HG02970 (cell line): ENCODE measurements around the gene STBD1.
"Not testable (repeated sequence)": the region's sequence is repeated elsewhere in the genome, so short reads cannot be mapped to it uniquely, and the experiment has no call there.

ENCODE experiments used
- ATAC-seq: cut with Tn5 transposase; IDR thresholded peaks from one replicate; pipeline ENCODE4 v1.9.1; 2021; ENCODE audit warnings: mild to moderate bottlenecking, moderate library complexity, moderate number of reproducible peaks; ENCODE audit not compliant: unreplicated experiment, low FRiP score

STBD1 gene

DNA sequence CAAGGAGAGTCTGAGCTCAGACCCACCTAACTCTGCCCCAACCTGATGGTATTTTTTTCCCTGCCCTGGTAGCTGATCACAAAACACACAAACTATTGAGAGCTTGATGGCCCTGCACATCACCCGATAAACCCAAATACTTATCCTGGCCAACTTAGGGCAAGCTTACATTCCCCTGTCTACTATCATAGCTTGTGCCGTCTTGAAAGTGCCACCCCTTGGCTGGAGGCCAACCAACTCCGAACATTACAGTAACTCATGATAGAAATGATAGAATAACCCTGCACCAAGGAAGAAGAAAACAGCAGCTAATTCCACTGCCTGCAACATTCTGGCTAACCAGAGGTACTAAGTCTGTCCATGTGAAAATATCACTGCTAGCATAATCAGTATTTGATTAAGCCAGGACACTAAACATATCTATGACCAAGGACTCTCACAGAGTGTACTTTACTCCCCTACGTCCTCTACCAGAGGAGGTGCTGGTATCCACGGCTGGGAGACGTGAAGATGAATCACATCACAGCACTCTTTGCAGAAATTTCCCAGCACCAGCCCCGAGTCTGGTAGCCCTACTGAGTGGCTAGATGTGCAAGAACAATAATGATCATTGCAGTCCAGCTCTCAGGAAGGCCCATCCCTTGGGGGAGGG is 8.9 kb downstream of the STBD1 start:
- ATAC-seq = no peak

- no peak for ATAC-seq
These were observed 9.6 kb downstream of the STBD1 start for GRCh38 chr4:76316131-76316530.

DNA sequence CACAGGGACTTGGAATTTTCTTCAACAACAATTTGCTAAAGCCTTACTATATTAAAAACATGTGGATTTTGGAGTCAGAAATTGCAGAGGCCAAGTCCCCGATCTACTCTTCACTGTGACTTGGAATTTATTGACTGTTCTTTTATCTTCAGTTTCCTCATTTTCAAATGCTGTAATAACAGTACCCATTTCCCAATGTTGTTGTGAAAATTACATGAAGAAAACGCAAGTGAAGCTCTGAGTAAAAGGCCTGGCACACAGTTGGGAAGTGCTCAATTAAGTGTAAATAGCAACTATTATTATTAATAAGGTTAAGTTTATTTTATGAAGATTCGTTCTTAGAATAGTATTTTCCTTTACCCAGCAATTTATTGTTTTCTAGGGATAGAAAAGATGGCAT is 15.7 kb downstream of the STBD1 start:
- no peak for ATAC-seq

DNA sequence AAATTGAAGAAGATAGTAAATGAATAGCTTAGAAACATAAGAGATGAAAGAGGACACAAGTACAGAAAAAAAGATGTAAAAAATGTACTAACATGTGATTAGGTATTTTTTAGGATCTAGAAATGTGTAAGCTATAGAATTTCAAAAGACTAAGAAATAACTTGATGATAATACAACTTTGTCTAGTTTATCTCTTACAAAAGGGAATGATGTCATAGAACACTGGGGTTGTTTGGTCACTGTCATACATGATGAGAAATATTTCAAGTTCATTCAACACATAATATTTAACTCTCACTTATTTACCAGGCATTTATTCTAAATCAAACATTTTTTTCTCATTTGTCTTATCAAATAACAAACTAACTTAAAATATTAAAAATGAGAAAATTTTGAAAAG is 18.5 kb downstream of the STBD1 start:
- no peak for ATAC-seq

GRCh38 chr4:76326515-76326914 is 20.0 kb downstream of the STBD1 start:
- no peak for ATAC-seq

GRCh38 chr4:76334885-76335284 is 28.4 kb downstream of the STBD1 start:
- no peak for ATAC-seq

DNA sequence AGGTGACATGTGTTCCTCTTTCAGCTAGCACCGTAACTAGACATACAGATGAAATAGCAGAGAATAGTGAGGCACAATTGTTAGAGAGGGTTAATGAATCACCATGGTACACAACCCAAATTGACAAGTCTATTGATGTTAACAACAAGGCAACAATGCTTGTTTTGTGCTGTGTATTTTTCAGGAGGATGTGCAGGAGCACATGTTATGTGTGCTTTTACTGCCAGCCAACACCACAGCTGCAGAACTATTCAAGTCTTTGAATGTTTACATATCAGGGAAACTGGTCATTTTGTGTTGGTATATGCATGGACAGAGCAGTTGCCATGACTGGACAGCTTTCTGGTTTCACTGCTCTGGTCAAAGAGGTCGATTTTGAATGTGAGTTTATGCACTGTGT is 32.8 kb downstream of the STBD1 start:
- ATAC-seq = no peak

- ATAC-seq = no peak
These were observed 34.5 kb downstream of the STBD1 start for GRCh38 chr4:76341063-76341462.

GRCh38 chr4:76342191-76342590 is 35.7 kb downstream of the STBD1 start:
- no peak for ATAC-seq

- no peak for ATAC-seq
These were observed 36.3 kb downstream of the STBD1 start for GRCh38 chr4:76342803-76343202.

DNA sequence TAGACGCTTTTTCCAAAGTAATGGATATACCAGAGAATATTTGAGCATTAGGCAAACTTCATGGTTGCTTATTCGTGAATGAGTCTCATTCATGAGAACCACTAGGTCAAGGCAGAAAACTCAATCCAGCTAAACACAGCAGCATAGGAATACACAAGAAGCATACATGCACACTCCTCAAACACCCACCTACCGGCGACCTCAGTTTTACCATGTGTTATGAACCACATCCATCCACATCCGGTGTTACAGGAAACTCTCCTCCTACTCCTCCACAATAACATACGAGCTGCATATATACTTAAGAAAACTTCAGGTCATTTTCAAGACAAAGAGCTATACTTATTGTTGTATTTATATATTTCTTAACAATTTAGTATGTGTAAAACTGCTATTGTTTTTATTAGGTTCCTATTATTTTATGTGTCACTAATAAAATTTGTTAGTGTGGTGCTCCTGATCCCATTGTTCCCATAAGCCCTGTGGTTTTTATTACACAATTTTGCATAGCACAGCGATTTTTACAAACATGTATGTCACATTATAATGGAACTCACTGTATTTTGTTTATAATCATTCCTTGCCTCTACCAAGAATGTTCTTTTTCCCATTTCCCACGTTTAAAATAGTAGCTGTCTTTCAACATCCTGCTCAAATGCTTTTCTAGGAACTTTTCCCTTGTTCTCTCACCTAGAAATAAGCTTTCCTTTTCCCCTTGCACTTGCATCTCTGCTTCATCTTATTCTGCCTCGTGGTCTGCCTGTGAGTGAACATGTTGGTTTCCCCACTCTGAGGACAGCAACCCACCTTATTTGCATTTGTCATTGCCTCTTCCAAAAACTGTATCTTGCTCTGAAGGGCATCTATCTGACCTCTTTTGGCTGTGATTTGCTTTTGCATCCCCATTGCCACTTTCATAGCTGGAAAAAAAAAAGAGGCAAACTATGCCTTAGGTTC is 48.3 kb downstream of the STBD1 start:
- no peak for ATAC-seq

DNA sequence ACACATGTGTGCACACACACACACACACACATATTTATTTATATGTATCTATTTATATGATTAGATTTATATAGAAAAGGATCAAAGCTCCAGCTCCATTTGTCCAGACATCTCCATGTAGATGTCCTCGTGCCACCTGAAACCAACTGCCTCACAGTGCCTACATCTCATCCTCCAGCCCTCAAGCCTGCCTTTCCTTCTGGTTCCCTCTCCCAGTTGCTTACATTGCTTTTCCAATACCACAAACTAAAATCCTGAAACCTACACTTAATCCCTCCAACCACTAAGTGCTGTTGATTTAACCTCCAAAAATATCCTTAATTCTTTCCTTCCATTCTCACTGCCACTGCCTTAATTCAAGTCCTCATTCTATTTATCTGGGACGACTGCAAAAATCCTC is 51.4 kb downstream of the STBD1 start:
- ATAC-seq = no peak

DNA sequence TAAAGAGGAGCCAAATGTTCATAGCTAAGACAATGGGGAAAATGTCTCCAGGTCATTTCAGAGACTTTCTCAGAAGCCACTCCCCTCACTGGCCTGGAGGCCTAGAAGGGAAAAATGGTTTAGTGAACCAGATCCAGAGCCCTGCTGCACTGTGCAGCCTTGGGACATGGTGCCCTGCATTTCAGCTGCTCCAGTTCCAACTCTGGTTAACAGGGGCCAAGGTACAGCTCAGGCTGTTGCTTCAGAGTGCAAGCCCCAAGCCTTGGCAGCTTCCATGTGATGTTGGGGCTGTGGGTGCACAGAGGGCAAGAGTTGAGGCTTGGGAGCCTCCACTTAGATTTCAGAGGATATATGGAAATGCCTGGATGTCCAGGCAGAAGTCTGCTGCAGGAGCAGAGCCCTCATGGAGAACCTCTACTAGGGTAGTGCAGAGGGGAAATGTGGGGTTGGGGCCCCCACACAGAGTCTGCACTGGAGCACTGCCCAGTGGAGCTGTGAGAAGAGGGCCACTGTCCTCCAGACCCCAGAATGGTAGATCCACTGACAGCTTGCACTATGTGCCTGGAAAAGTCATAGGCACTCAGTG is 53.4 kb downstream of the STBD1 start:
- ATAC-seq = not testable (repeated sequence)
